Measurements from ENCODE around the gene C19orf12.

DNA sequence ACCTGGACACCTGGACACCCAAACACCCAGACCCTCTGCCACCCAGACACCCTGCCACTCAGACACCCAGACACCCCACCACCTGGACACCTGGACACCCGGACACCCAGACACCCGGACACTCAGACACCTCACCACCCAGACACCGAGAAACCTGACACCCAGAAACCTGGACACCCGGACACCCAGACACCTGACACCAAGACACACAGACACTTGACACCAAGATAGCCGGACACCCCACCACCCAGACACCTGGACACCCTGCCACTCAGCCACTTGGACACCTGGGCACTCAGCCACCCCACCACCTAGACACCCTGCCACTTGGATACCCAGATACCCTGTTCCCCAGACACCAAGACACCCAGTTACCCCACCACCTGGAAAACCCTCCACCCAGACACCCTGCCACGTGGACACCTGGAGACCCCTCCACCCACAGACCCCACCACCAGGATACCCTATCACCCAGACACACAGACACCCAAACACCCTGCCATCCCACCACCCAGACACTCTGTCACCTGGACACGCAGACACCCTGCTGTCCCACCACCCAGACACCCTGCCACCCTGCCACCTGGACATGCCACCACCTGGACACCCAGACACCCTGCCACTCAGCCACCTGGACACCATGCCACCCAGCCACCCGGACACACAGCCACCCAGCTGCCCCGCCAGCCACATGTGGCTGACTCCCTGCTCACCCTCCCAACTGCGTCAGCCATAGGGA lies 17.4 kb downstream of the C19orf12 start:
- TF ChIP-seq, protein P1, sequence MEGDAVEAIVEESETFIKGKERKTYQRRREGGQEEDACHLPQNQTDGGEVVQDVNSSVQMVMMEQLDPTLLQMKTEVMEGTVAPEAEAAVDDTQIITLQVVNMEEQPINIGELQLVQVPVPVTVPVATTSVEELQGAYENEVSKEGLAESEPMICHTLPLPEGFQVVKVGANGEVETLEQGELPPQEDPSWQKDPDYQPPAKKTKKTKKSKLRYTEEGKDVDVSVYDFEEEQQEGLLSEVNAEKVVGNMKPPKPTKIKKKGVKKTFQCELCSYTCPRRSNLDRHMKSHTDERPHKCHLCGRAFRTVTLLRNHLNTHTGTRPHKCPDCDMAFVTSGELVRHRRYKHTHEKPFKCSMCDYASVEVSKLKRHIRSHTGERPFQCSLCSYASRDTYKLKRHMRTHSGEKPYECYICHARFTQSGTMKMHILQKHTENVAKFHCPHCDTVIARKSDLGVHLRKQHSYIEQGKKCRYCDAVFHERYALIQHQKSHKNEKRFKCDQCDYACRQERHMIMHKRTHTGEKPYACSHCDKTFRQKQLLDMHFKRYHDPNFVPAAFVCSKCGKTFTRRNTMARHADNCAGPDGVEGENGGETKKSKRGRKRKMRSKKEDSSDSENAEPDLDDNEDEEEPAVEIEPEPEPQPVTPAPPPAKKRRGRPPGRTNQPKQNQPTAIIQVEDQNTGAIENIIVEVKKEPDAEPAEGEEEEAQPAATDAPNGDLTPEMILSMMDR (IDR thresholded peaks at IDR 0.05; ENCODE audit: low read depth, low read length, poor library complexity, severe bottlenecking) = no peak
- no peak for TF ChIP-seq EZH2phosphoT487 (IDR thresholded peaks at IDR 0.05; ENCODE audit: borderline replicate concordance, low read length)

Measured in DOHH2 (cell line).